Endothelial cell of coronary artery (primary cell): ENCODE measurements around the gene APOF. TPM values are rescaled to one million over a fixed set of nuclear protein-coding genes. Genes with fewer than 3 reads are reported as not detected.

Experiments used
- total RNA-seq: library from RNA; depleted of rRNA; stranded (reverse); fragments of >200 nt; gene quantifications from 2 replicates; pipeline ENCODE4 v1.2.3, GENCODE V29; 2014

The APOF gene, protein sequence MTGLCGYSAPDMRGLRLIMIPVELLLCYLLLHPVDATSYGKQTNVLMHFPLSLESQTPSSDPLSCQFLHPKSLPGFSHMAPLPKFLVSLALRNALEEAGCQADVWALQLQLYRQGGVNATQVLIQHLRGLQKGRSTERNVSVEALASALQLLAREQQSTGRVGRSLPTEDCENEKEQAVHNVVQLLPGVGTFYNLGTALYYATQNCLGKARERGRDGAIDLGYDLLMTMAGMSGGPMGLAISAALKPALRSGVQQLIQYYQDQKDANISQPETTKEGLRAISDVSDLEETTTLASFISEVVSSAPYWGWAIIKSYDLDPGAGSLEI
- not detected in 2 replicates for total RNA-seq

GRCh38 chr12:56362130-56363059 lies at the start of gene APOF:
APOF (minus strand) TSS chr12:56362857; CDS start chr12:56362745, 112 bp downstream.

GRCh38 chr12:56359851-56360767 lies 2.5 kb downstream of the APOF start, which contains the start of gene STAT2:
STAT2 (minus strand) TSS chr12:56360107; CDS start chr12:56356571, 3,536 bp downstream.

DNA sequence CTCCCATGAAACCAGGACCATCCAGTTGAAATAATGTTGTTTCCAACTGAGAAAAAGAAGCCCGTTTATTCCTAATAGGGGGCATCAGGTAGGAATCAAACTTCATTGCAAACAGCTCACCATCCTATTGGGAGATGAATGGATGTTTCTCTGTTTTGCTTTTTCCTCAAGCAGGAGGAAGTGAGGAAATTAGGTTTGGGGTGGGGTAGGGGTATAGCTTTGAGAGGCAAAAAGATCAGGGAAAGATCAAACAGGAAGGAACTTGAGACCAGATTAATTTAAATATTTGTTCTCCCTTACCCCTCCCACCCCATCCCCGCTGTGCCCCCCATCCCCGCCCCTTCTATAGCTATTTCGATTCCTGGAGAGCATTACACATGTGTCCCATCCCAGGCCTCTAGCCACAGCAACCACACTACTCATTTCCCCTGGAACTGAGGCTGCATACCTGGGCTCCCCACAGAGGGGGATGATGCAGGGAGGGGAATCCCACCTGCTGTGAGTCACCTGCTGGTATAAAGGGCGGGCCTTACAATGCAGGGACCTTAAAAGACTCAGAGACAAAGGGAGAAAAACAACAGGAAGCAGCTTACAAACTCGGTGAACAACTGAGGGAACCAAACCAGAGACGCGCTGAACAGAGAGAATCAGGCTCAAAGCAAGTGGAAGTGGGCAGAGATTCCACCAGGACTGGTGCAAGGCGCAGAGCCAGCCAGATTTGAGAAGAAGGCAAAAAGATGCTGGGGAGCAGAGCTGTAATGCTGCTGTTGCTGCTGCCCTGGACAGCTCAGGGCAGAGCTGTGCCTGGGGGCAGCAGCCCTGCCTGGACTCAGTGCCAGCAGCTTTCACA lies 24.1 kb downstream of the APOF start, which contains the start of gene IL23A:
Gene IL23A, plus strand, starts transcription at position 577 of the 850 bp plus-strand sequence. Its CDS starts 161 bp downstream, at position 738.

GRCh38 chr12:56333679-56334489 lies 28.8 kb downstream of the APOF start, which contains the start of gene PAN2:
PAN2 (minus strand) TSS chr12:56334000; CDS start chr12:56333094, 906 bp downstream.

DNA sequence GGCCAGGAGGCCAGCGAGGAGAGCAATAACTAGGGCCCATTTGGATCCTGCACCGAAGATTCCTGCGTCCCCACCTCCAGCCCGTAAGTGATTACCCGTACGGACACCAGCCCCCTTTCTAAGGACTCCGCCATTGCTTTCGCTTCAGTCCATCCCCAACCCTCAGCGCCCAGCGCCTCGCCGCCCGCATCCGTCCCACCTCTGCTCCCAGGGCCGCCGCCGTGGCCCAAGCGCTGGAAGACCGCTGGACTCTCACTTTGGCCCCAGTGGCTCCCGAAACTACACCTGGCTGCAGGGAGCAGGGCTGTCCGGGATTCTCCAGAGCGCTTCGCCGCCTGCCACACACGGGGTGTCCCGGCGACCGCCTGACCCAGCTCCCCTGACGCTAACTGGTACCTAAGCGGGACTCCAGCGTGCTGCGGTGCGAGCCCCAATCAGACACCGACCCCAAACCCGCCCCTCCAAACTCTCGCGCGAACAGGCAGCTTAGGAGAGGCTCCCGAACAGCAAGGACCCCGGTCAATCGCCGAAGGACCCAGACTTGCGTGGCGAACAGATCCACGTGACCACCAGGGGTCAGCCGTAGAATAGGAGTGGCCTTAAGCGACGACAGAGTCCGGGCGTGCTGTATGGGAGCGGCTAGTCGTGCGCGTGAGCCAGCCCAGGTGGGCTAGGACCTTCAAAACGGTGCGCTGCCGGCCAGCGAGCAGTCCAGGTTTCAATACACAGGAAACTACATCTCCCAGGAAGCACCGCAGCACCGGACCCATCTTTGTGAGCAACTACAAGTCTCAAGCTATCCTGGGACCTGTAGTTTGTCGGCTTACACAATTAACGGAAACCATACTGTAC lies 46.8 kb downstream of the APOF start, which contains the start of gene CNPY2:
Gene CNPY2, minus strand, starts transcription at position 367 of the 852 bp plus-strand sequence. CDS start 771 bp downstream, outside the sequence.

Other genes with a start within 250 kb of the APOF start
- 3,974 and 4,205 TPM in 2 replicates for gene RPL41, start 246.2 kb downstream of the APOF start, total RNA-seq
- 5.1 and 6.2 TPM in 2 replicates for gene ZC3H10, start 244.6 kb downstream of the APOF start, total RNA-seq
- gene ESYT1, start 234.6 kb downstream of the APOF start, total RNA-seq = 227 and 255 TPM in 2 replicates
- gene MYL6B, start 210.3 kb downstream of the APOF start, total RNA-seq = 83.9 and 94.6 TPM in 2 replicates
- 4,931 and 5,496 TPM in 2 replicates for gene MYL6, start 204.5 kb downstream of the APOF start, total RNA-seq
- gene SMARCC2, start 173.4 kb downstream of the APOF start, total RNA-seq = 42.2 and 53.4 TPM in 2 replicates
- 103 and 144 TPM in 2 replicates for gene RNF41, start 140.9 kb downstream of the APOF start, total RNA-seq
- 22.6 and 29.8 TPM in 2 replicates for gene NABP2, start 138.5 kb downstream of the APOF start, total RNA-seq
- gene SLC39A5, start 132.8 kb downstream of the APOF start, total RNA-seq = not detected in 2 replicates
- 16.0 and 22.5 TPM in 2 replicates for gene ANKRD52, start 104.5 kb downstream of the APOF start, total RNA-seq
- gene COQ10A, start 95.9 kb downstream of the APOF start, total RNA-seq = 5.5 and 6.3 TPM in 2 replicates
- 115 and 136 TPM in 2 replicates for gene CS, start 62.5 kb downstream of the APOF start, total RNA-seq
- 45.4 and 74.6 TPM in 2 replicates for gene CNPY2, start 46.9 kb downstream of the APOF start, total RNA-seq
- gene PAN2, start 28.9 kb downstream of the APOF start, total RNA-seq = 9.3 and 21.7 TPM in 2 replicates
- gene IL23A, start 24.0 kb downstream of the APOF start, total RNA-seq = not detected in 2 replicates
- gene STAT2, start 2.8 kb downstream of the APOF start, total RNA-seq = 56.8 and 68.1 TPM in 2 replicates
- gene TIMELESS, start 86.6 kb upstream of the APOF start, total RNA-seq = 7.7 and 13.3 TPM in 2 replicates
- gene MIP, start 91.8 kb upstream of the APOF start, total RNA-seq = not detected in 2 replicates
- 1.0 and 1.3 TPM in 2 replicates for gene SPRYD4, start 105.7 kb upstream of the APOF start, total RNA-seq
- under 0.01 and 0.18 TPM in 2 replicates for gene GLS2, start 125.3 kb upstream of the APOF start, total RNA-seq
- gene RBMS2, start 159.0 kb upstream of the APOF start, total RNA-seq = 25.3 and 32.6 TPM in 2 replicates